Muscle of leg (tissue), 11 donors: Measurements from ENCODE around the gene RNF11. TPM values are rescaled to one million over a fixed set of nuclear protein-coding genes. Genes with fewer than 3 reads are reported as not detected.

ENCODE experiments used
- DNase-seq: peaks from one replicate; pipeline ENCODE4 v3.0.0; 2013
- H3K27ac ChIP-seq: one replicate; pipeline ENCODE4 v1.5.1; 2013; ENCODE audit warnings: mild to moderate bottlenecking, low read length, control low read depth
- H3K27me3 ChIP-seq: one replicate; pipeline ENCODE4 v1.6.1; 2013; ENCODE audit warnings: low read length; ENCODE audit not compliant: control insufficient read depth, insufficient read depth
- H3K36me3 ChIP-seq: one replicate; pipeline ENCODE4 v1.6.1; 2013; ENCODE audit warnings: low read length; ENCODE audit not compliant: control insufficient read depth, insufficient read depth
- H3K4me1 ChIP-seq: one replicate; pipeline ENCODE4 v1.6.1; 2013; ENCODE audit warnings: low read length; ENCODE audit not compliant: control insufficient read depth, insufficient read depth
- H3K4me3 ChIP-seq: one replicate; pipeline ENCODE4 v1.5.1; 2013; ENCODE audit warnings: low read length, control low read depth
- H3K9me3 ChIP-seq: replicated peaks from 2 replicates; pipeline ENCODE4 v1.6.1; 2013; ENCODE audit warnings: low read depth, low read length; ENCODE audit not compliant: control insufficient read depth
- WGBS: methylation state at CpG from one replicate; pipeline ENCODE4 v1.1.5; 2013; ENCODE audit warnings: missing lambda C conversion rate; ENCODE audit not compliant: insufficient coverage; 5-methylcytosine and 5-hydroxymethylcytosine counted together
- polyA plus RNA-seq, 8 donors: library from polyadenylated mRNA; unstranded; fragments of 120-200 nt; gene quantifications; one replicate each; pipeline versions ENCODE4 v1.2.1 to v1.2.3, GENCODE V29; 2013; ENCODE audit warnings: inconsistent platforms in 1 of 8, low replicate concordance in 1 of 8; ENCODE audit not compliant: insufficient read length in 8 of 8, insufficient read depth in 1 of 8
- total RNA-seq: library from RNA; stranded (reverse); fragments of 120-200 nt; gene quantifications from one replicate; pipeline ENCODE4 v1.2.4, GENCODE V29; 2013

The RNF11 gene
- total and polyA plus RNA-seq, 9 donors, result 73.9 to 109 (median 100) TPM

DNA sequence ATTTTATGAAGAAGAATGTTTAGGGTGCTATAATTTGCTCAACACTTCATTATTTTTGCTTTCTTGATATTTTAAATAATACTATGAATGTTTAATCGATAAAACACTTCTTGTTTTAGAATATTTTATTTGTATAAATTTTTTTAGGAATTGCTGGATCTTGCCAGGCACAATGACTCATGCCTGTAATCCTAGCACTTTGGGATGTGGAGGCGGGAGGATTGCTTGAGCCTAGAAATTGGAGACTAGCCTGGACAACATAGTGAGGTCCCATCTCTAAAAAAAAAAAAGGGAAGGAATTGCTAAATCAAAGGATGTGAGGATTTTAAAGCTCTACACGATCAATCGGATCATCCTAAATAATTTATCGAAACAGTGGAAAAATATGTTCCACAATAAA lies 17.6 kb downstream of the RNF11 start:
- DNase-seq, result no peak
- no peaks in the 10 kb centered on the region for H3K4me1 ChIP-seq
- peaks cover 3% of the 10 kb centered on the region for H3K36me3 ChIP-seq
- no peaks in the 10 kb centered on the region for H3K27me3 ChIP-seq
- H3K4me3 ChIP-seq, result no peak overlapping the region
- no peaks in the 10 kb centered on the region for H3K9me3 ChIP-seq
- 60% methylated on average over 1 of the region's 5 CpGs for WGBS
- H3K27ac ChIP-seq, result no peak overlapping the region

DNA sequence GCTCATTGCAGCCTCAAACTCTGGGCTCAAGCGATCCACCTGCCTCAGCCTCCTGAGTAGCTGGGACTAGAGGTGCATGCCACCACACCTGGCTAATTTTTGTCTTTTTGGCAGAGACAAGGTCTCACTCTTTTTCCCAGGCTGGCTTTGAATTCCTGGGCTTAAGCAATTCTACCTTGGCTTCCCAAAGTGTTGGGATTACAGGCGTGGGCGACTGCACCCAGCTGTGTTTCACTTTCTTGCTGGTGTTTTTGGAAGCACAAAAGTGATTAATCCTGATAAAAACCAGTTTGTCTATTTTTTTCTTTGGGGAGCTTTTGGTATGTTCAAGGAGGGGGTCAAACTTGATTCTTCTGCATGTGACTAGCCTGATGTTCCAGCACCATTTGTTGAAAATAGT lies 19.3 kb downstream of the RNF11 start:
- Histone ChIP-seq H3K4me3 (no peak overlapping the region), H3K4me1 (no peaks in the 10 kb centered on the region), H3K9me3 (no peaks in the 10 kb centered on the region), H3K27ac (no peak overlapping the region), H3K27me3 (no peaks in the 10 kb centered on the region), H3K36me3 (peaks cover 3% of the 10 kb centered on the region)
- DNase-seq, result no peak
- WGBS, result 92% methylated on average over 1 of the region's 3 CpGs

DNA sequence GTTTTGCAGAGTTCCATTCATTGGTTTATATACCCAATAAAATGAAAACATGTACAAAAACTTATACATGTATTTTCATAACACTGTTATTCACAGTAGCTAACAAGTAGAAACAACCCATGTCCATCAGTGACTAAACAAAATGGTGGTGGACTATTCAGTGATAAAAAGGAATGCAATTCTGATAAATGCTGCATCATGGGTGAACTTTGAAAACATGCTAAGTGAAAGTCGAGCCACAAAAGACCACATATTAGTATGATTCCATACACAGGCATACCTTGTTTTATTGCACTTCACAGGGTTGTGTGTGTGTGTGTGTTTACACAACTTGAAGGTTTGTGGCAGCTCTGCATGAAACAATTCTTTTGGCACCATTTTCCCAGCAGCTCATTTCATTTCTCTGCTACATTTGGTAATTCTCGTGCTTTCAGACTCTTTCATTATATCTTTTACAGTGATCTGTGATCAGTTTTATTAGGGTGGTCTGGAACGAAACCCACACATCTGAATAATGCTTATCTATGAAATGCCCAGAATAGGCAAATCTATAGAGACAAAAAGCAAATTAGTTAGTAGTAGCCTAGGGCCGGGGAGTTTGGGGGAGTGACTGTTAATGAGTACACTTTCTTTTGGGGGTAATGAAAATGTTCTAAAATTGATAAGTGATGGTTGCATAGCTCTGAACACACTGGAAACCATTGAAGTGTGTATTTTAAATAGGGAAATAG lies 27.2 kb downstream of the RNF11 start:
- 87% methylated on average over 1 of the region's 4 CpGs for whole genome bisulfite sequencing
- Histone ChIP-seq H3K27ac (no peak overlapping the region), H3K4me3 (no peak overlapping the region), H3K27me3 (no peaks in the 10 kb centered on the region), H3K9me3 (no peaks in the 10 kb centered on the region), H3K36me3 (no peaks in the 10 kb centered on the region), H3K4me1 (peaks cover 12% of the 10 kb centered on the region)
- no peak for DNase-seq

DNA sequence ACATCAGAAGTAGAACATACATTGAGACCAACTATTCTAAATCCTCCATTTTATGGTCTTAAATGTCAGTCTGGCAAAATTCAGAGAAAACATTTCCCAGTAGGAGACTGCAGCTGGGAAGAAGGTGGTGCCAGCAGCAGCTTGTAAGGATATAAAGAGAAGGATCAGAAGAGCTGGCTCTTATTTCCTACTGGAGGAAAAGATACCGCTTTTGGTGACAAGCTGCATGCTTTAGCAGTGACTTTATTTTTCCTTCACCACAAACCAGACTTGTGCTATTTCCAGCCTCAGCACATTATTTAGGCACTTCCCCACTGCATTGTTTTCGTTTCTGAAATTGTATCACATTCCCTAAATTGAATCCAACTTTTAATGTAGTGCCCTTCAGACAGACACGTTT lies 28.4 kb downstream of the RNF11 start:
- H3K27me3 ChIP-seq, result no peaks in the 10 kb centered on the region
- whole genome bisulfite sequencing, result 0% methylated on average over 1 of the region's 3 CpGs
- DNase-seq, result peak; percentile 92
- peak overlapping the region; percentile 73 for H3K27ac ChIP-seq
- H3K9me3 ChIP-seq, result no peaks in the 10 kb centered on the region
- H3K4me1 ChIP-seq, result peaks cover 12% of the 10 kb centered on the region
- no peak overlapping the region for H3K4me3 ChIP-seq
- no peaks in the 10 kb centered on the region for H3K36me3 ChIP-seq

DNA sequence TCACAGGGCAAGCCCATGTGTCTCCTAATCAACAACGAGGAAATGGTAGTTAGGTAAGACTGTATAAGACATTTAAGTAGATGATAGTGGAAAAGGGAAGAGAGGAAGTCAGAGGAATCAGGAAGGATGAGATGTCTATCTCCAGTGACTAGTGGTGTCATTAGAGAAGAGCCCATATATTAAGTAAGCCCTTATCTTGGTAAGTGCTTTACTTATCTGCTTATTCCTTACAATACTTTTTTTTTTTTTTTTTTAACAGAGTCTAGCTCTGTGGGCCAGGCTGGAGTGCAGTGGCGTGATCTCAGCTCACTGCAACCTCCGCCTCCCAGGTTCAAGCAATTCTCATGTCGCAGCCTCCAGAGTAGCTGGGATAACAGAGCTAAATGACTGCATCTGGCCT lies 29.5 kb downstream of the RNF11 start:
- Histone ChIP-seq H3K27me3 (no peaks in the 10 kb centered on the region), H3K4me1 (peaks cover 12% of the 10 kb centered on the region), H3K4me3 (no peak overlapping the region), H3K9me3 (no peaks in the 10 kb centered on the region), H3K27ac (no peak overlapping the region), H3K36me3 (peaks cover 4% of the 10 kb centered on the region)
- no CpG with 5 or more reads among the region's 4 CpGs for WGBS
- DNase-seq, result no peak

DNA sequence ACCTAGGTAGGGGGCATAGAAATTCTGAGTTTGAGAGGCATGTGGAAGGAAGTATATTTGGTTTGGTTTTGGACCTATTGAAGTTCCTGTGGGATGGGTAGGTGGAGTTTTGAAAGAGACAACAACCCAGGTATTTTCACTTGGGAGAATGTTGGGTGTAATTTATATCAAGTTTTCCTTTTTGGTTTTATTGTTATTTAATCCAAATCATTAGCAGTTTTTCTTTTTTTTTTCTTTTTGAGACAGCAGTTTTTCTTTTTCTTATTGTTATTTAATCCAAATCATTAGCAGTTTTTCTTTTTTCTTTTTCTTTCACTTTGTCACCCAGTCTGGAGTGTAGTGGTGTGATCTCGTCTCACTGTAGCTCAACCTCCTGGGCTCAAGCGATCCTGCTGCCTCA lies 30.1 kb downstream of the RNF11 start:
- DNase-seq, result no peak

DNA sequence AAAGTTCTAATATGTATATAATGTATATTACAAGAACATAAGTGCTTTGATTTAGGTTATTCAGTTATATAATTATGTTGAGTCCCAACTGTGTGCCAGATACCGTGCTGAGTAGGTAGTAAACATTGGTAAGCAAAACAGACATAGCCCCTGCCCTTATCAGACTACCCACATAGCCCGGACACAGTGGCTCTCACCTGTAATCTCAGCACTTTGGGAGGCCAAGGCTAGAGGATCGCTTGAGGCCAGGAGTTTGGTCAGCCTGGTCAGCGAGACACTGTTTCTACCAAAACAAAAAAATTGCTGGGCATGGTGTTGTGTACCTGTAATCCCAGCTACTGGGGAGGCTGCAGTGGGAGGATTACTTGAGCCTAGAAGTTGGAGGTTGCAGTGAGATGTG lies 30.7 kb downstream of the RNF11 start:
- WGBS, result no CpG with 5 or more reads among the region's 4 CpGs
- H3K4me1 ChIP-seq, result peaks cover 12% of the 10 kb centered on the region
- H3K4me3 ChIP-seq, result no peak overlapping the region
- no peaks in the 10 kb centered on the region for H3K9me3 ChIP-seq
- DNase-seq, result no peak
- peaks cover 8% of the 10 kb centered on the region for H3K36me3 ChIP-seq
- H3K27ac ChIP-seq, result no peak overlapping the region
- H3K27me3 ChIP-seq, result no peaks in the 10 kb centered on the region

More for the DNA sequence above, 30.1 kb downstream of the RNF11 start:
- Histone ChIP-seq H3K27me3 (no peaks in the 10 kb centered on the region), H3K4me3 (no peak overlapping the region), H3K4me1 (peaks cover 12% of the 10 kb centered on the region), H3K9me3 (no peaks in the 10 kb centered on the region), H3K27ac (no peak overlapping the region), H3K36me3 (peaks cover 7% of the 10 kb centered on the region)
- WGBS, result 100% methylated on average over 1 of the region's 2 CpGs

DNA sequence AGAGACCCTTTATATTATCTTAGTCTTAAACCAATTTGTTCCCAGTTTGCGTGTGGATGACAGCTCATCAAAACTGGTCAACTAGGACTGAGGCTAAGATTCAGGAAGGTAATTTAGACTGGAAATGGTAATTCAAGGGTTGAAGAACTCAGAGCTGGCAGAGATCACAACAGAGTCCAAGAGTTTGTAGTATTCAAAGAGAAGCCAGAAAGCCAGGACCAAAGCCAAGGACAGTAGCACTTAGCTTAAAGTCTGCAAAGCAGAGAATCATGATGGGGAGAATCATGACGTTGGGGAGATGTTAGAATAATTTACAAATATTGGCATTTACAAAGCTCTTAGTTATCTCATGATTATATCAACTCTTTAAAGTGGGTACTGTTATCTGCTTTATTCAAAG lies 32.6 kb downstream of the RNF11 start:
- H3K4me1 ChIP-seq, result peaks cover 12% of the 10 kb centered on the region
- H3K4me3 ChIP-seq, result no peak overlapping the region
- no peak overlapping the region for H3K27ac ChIP-seq
- DNase-seq, result peak; percentile 41
- no peaks in the 10 kb centered on the region for H3K9me3 ChIP-seq
- H3K36me3 ChIP-seq, result peaks cover 8% of the 10 kb centered on the region
- no peaks in the 10 kb centered on the region for H3K27me3 ChIP-seq
- 82% methylated on average over 1 of the region's 2 CpGs for WGBS

DNA sequence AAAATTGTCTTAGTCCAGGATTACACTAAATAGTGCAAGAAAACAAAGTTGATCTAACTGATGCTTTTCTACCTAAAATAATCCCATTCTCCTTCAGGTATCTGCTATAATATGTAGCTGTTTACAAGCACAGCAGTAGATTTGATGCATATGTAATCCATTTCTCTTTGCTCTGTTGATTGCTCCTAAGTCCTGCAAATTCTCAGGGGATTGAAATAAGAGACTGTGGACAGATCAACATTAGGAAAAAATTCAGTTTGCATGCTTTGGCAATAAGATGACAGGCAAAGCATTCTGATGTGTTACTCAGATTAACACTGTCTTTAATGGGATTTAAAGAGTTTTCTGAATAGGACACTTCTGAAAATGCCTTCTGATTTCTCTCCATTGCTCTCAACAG lies 34.7 kb downstream of the RNF11 start:
- Histone ChIP-seq H3K27ac (no peak overlapping the region), H3K4me3 (no peak overlapping the region), H3K9me3 (no peaks in the 10 kb centered on the region), H3K27me3 (no peaks in the 10 kb centered on the region), H3K36me3 (peaks cover 12% of the 10 kb centered on the region), H3K4me1 (no peaks in the 10 kb centered on the region)
- DNase-seq, result peak; percentile 22

DNA sequence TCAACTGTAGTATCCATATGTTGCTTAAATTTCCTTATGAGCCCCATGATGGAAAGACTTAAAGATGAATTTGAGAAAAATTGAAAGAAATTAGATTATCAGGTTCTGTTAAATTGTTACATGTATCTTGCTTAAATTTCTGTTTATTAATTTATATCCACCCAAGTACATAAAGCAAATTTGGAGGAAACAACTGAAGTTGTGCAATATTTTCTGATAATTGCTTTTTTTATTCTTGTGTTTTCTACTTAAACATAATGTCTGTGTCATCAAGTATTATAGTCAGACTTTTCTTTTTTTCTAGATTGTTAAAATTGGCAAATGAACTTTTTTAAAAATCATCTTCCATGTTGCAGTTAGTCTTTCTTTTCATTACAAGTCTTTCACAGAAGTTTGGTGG lies 36.8 kb downstream of the RNF11 start:
- Histone ChIP-seq H3K4me1 (no peaks in the 10 kb centered on the region), H3K36me3 (peaks cover 12% of the 10 kb centered on the region), H3K27me3 (no peaks in the 10 kb centered on the region), H3K27ac (no peak overlapping the region), H3K4me3 (no peak overlapping the region), H3K9me3 (no peaks in the 10 kb centered on the region)
- DNase-seq, result no peak

DNA sequence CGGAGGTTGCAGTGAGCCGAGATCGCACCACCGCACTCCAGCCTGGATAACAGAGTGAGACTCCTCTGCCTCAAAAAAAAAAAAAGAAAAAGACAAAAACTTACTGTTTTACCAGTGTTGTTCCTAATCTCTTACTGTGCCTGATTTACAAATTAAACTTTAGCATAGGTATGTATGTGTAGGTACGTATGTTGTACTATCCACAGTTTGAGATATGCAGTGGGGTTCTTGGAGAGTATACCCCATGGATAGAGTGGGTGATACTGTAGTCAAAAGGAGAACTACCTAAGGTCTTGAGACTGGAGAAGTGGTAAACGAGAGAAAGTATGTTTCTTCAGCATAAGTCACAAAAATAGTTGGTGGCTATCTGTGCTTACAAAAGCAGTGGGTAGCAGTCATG lies 38.6 kb downstream of the RNF11 start:
- Histone ChIP-seq H3K27ac (no peak overlapping the region), H3K27me3 (no peaks in the 10 kb centered on the region), H3K4me3 (no peak overlapping the region), H3K36me3 (peaks cover 17% of the 10 kb centered on the region), H3K4me1 (no peaks in the 10 kb centered on the region), H3K9me3 (no peaks in the 10 kb centered on the region)
- 83% methylated on average over 1 of the region's 6 CpGs for WGBS
- no peak for DNase-seq
